ENCODE measurements around the gene COL6A6. TPM values are rescaled to one million over a fixed set of nuclear protein-coding genes. Genes with fewer than 3 reads are reported as not detected.

The COL6A6 gene, protein sequence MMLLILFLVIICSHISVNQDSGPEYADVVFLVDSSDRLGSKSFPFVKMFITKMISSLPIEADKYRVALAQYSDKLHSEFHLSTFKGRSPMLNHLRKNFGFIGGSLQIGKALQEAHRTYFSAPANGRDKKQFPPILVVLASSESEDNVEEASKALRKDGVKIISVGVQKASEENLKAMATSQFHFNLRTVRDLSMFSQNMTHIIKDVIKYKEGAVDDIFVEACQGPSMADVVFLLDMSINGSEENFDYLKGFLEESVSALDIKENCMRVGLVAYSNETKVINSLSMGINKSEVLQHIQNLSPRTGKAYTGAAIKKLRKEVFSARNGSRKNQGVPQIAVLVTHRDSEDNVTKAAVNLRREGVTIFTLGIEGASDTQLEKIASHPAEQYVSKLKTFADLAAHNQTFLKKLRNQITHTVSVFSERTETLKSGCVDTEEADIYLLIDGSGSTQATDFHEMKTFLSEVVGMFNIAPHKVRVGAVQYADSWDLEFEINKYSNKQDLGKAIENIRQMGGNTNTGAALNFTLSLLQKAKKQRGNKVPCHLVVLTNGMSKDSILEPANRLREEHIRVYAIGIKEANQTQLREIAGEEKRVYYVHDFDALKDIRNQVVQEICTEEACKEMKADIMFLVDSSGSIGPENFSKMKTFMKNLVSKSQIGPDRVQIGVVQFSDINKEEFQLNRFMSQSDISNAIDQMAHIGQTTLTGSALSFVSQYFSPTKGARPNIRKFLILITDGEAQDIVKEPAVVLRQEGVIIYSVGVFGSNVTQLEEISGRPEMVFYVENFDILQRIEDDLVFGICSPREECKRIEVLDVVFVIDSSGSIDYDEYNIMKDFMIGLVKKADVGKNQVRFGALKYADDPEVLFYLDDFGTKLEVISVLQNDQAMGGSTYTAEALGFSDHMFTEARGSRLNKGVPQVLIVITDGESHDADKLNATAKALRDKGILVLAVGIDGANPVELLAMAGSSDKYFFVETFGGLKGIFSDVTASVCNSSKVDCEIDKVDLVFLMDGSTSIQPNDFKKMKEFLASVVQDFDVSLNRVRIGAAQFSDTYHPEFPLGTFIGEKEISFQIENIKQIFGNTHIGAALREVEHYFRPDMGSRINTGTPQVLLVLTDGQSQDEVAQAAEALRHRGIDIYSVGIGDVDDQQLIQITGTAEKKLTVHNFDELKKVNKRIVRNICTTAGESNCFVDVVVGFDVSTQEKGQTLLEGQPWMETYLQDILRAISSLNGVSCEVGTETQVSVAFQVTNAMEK (N-terminal part only)
- not detected in 2 replicates for total RNA-seq

DNA sequence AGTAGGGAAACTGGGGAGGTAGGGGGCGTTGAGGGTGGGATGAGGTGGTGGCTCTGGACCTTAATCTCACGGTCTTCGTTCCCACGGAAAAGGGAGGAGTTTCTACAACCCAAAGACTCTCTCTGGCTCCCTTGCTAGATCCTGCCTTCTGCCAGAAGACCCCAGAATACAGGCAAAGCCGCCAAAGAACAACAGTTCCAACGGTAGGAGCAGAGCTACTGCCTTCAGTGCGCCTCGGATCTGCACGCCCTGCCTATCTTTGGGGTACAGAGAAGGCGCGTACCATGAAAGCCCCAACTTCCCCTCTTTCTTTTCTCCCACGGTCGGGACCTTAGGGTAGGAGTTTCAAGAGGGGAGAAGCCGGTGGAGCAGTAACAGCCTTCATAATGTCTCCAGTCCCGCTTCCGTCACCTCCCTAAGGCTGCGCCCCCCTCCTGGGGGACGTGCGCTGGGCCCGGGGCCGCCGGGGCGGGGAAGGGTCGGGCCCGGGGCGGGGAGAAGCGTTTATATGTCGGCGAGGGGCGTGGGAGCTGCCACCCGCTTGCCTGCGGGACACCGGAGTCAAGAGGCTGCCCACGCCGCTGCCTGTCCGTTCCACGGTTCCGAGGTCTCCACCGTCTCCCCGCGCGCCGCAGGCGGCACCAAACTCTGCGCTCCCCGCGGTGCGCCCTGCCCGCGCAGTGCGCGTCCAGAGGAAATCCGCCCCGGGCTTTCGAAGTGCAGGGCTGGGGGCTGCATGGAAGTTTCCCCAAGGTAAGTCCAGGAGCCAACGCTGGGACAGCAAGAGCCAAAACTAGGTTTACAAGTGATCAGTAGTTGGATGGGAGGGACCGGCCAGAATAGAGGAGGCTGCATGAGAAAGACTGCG lies at the start of gene COL6A6:
Gene COL6A6, plus strand, starts transcription at position 533 of the 868 bp plus-strand sequence. CDS start 43,188 bp downstream, outside the sequence.
- Mint-ChIP-seq H3K36me3 (ENCODE audit: low read depth) (no peaks in the 10 kb centered on the region), H3K27me3 (peaks cover 34% of the 10 kb centered on the region), H3K4me3 (no peak within 1 kb of the TSS), H3K27ac (no peak within 1 kb of the TSS), H3K9me3 (peaks cover 4% of the 10 kb centered on the region), H3K4me1 (no peaks in the 10 kb centered on the region)
- TF ChIP-seq, protein P1, sequence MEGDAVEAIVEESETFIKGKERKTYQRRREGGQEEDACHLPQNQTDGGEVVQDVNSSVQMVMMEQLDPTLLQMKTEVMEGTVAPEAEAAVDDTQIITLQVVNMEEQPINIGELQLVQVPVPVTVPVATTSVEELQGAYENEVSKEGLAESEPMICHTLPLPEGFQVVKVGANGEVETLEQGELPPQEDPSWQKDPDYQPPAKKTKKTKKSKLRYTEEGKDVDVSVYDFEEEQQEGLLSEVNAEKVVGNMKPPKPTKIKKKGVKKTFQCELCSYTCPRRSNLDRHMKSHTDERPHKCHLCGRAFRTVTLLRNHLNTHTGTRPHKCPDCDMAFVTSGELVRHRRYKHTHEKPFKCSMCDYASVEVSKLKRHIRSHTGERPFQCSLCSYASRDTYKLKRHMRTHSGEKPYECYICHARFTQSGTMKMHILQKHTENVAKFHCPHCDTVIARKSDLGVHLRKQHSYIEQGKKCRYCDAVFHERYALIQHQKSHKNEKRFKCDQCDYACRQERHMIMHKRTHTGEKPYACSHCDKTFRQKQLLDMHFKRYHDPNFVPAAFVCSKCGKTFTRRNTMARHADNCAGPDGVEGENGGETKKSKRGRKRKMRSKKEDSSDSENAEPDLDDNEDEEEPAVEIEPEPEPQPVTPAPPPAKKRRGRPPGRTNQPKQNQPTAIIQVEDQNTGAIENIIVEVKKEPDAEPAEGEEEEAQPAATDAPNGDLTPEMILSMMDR (IDR thresholded peaks at IDR 0.05) = no peak
- POLR2A ChIA-PET = interaction anchor here (0.9 kb wide), 1 partner anchor 301 kb away, joined by 3 read pairs; no protein-coding TSS in a partner anchor
- intact Hi-C loops (cut with micrococcal nuclease) = no loop called here
- DNase-seq = no peak
- ATAC-seq (ENCODE audit: low read depth) = no peak
- CTCF ChIA-PET = no interaction called here

DNA sequence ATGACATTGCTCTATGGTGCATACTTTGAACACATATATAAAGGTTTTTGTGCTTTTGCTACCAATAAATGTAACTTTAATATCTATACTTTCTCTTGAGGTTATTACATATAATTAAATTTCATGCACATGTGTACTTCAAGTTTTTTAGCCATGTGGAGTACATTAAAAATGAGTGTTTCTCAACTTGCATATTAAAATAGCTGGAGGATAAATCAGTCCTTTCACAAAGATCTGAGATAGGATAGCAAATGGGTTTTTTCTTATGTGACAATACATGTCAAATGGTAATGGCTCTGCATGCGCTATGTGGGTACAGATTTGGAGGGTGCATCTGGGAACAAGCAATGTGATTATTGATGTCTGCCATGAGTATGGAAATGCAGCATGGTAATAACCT lies 48.7 kb upstream of the COL6A6 start:
- ATAC-seq (ENCODE audit: low read depth) = no peak
- ChIA-PET CTCF (no interaction called here), POLR2A (no interaction called here)
- Mint-ChIP-seq H3K4me1 (no peaks in the 10 kb centered on the region), H3K9me3 (no peaks in the 10 kb centered on the region), H3K27ac (no peak overlapping the region), H3K36me3 (ENCODE audit: low read depth) (no peaks in the 10 kb centered on the region), H3K4me3 (no peak overlapping the region), H3K27me3 (peaks cover 10% of the 10 kb centered on the region)
- intact Hi-C loops (cut with micrococcal nuclease) = no loop called here
- DNase-seq = no peak
- TF ChIP-seq, protein P1 (IDR thresholded peaks at IDR 0.05) = no peak

DNA sequence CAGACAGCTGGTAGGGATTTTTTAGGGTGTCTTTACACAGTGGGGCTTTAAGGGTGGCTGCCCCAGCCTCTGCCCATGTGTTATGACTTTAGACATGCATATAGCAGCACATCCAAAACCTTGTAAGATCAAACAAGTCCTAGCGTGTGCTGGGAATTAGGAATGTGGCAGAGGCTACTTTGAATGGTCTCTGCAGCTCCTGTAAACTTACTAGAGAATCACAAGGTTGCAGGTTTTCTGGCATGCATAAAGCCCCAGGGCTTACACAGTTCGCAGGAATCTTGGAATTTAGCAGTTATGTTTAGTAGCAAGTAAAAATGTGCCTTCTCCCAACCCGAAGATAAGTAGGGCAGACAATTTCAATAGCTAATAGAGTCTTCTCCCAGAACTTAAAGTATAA lies 46.9 kb upstream of the COL6A6 start:
- H3K4me3 Mint-ChIP-seq = no peak overlapping the region
- ATAC-seq (ENCODE audit: low read depth) (no peak), DNase-seq (no peak)
- intact Hi-C loops (cut with micrococcal nuclease) = no loop called here
- H3K27me3 Mint-ChIP-seq = peaks cover 9% of the 10 kb centered on the region
- TF ChIP-seq, protein P1 (IDR thresholded peaks at IDR 0.05) = no peak
- no peak overlapping the region for H3K27ac Mint-ChIP-seq
- CTCF ChIA-PET = no interaction called here
- H3K4me1 Mint-ChIP-seq = no peaks in the 10 kb centered on the region
- POLR2A ChIA-PET = no interaction called here
- no peaks in the 10 kb centered on the region for H3K9me3 Mint-ChIP-seq
- H3K36me3 Mint-ChIP-seq (ENCODE audit: low read depth) = no peaks in the 10 kb centered on the region

DNA sequence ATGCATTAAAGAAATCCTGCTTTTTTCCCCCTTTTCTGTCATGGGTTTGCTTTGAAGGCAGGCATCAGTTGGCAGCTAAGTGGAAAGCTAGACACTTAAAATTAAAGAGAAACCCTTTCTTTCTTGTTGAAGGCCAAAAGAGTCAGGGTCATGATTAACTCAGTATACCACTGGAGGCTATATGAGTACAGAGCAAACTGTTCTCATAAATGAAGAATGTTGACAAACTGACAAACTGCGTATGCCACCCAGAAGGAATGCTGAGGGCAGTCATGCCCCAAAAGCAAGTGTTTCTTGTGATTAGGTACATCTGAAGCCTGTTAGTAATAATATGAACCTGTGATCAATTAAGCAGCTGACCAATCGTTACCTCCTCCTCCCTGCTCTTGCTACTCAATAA lies 43.6 kb upstream of the COL6A6 start:
- H3K36me3 Mint-ChIP-seq (ENCODE audit: low read depth) = no peaks in the 10 kb centered on the region
- TF ChIP-seq, protein P1 (IDR thresholded peaks at IDR 0.05) = no peak
- ATAC-seq (ENCODE audit: low read depth) (no peak), DNase-seq (no peak)
- H3K4me1 Mint-ChIP-seq = no peaks in the 10 kb centered on the region
- H3K4me3 Mint-ChIP-seq = no peak overlapping the region
- ChIA-PET POLR2A (no interaction called here), CTCF (no interaction called here)
- peaks cover 2% of the 10 kb centered on the region for H3K9me3 Mint-ChIP-seq
- H3K27me3 Mint-ChIP-seq = peaks cover 5% of the 10 kb centered on the region
- intact Hi-C loops (cut with micrococcal nuclease) = no loop called here
- H3K27ac Mint-ChIP-seq = no peak overlapping the region
